Measurements from ENCODE around the gene CEP112. TPM values are rescaled to one million over a fixed set of nuclear protein-coding genes. Genes with fewer than 3 reads are reported as not detected.

CEP112 gene
- total RNA-seq, 1 experiment from 2014 or later: 9.5 TPM

GRCh38 chr17:66126231-66126630 is 65.7 kb downstream of the CEP112 start:
- Histone ChIP-seq H3K36me3 (ENCODE audit: control insufficient read depth, insufficient read depth, low read length) (no peaks in the 10 kb centered on the region), H3K9me3 (ENCODE audit: control insufficient read depth, insufficient read depth, low read depth, low read length) (no peaks in the 10 kb centered on the region), H3K4me3 (ENCODE audit: low read depth in 2 of 2, low read length in 2 of 2) (no peak overlapping the region), H3K4me1 (ENCODE audit: control insufficient read depth, insufficient read depth, low read length) (no peaks in the 10 kb centered on the region), H3K27ac (ENCODE audit: low read length) (no peak overlapping the region), H3K27me3 (ENCODE audit: control insufficient read depth, insufficient read depth, low read length) (no peaks in the 10 kb centered on the region)
- ATAC-seq (no peak), DNase-seq (ENCODE audit: low read depth, low spot score) (no peak)
- ChIA-PET CTCF (no interaction called here), POLR2A (no interaction called here)
- BruUV-seq (replicated peaks): no TSS peak
- intact Hi-C loops (cut with micrococcal nuclease; ENCODE audit: unreplicated experiment) (no loop called here), in situ Hi-C loops (cut with HindIII; ENCODE audit: low pct_unique_long_range_greater_than_20kb, low sequenced_read_pairs) (no loop called here)
- TF ChIP-seq POLR2AphosphoS5 (IDR thresholded peaks at IDR 0.05; ENCODE audit: low read depth, low read length): no peak

GRCh38 chr17:66123163-66123562 is 68.8 kb downstream of the CEP112 start:
- DNase-seq (ENCODE audit: low read depth, low spot score) (no peak), ATAC-seq (no peak)
- no peaks in the 10 kb centered on the region for H3K27me3 ChIP-seq (ENCODE audit: control insufficient read depth, insufficient read depth, low read length)
- in situ Hi-C loops (cut with HindIII; ENCODE audit: low pct_unique_long_range_greater_than_20kb, low sequenced_read_pairs): no loop called here
- no peaks in the 10 kb centered on the region for H3K4me1 ChIP-seq (ENCODE audit: control insufficient read depth, insufficient read depth, low read length)
- CTCF ChIA-PET: interaction anchor here (0.7 kb wide), 1 partner anchor 264 kb away, joined by 3 read pairs; no protein-coding TSS in a partner anchor
- no peaks in the 10 kb centered on the region for H3K36me3 ChIP-seq (ENCODE audit: control insufficient read depth, insufficient read depth, low read length)
- no peak overlapping the region for H3K4me3 ChIP-seq (ENCODE audit: low read depth in 2 of 2, low read length in 2 of 2)
- BruUV-seq (replicated peaks): no TSS peak
- intact Hi-C loops (cut with micrococcal nuclease; ENCODE audit: unreplicated experiment): no loop called here
- no peaks in the 10 kb centered on the region for H3K9me3 ChIP-seq (ENCODE audit: control insufficient read depth, insufficient read depth, low read depth, low read length)
- POLR2A ChIA-PET: no interaction called here
- TF ChIP-seq SIN3A (IDR thresholded peaks at IDR 0.05; ENCODE audit: borderline replicate concordance, insufficient read depth, low read depth, low read length) (no peak), POLR2AphosphoS5 (IDR thresholded peaks at IDR 0.05; ENCODE audit: low read depth, low read length) (no peak), REST (IDR thresholded peaks at IDR 0.05; ENCODE audit: insufficient read depth in 1 of 2, low read depth in 2 of 2, low read length in 1 of 2) (no peak)
- no peak overlapping the region for H3K27ac ChIP-seq (ENCODE audit: low read length)

GRCh38 chr17:66115246-66115645 is 76.7 kb downstream of the CEP112 start:
- ATAC-seq (no peak), DNase-seq (ENCODE audit: low read depth, low spot score) (no peak)
- Histone ChIP-seq H3K27me3 (ENCODE audit: control insufficient read depth, insufficient read depth, low read length) (no peaks in the 10 kb centered on the region), H3K9me3 (ENCODE audit: control insufficient read depth, insufficient read depth, low read depth, low read length) (no peaks in the 10 kb centered on the region), H3K36me3 (ENCODE audit: control insufficient read depth, insufficient read depth, low read length) (no peaks in the 10 kb centered on the region), H3K4me3 (ENCODE audit: low read depth in 2 of 2, low read length in 2 of 2) (no peak overlapping the region), H3K4me1 (ENCODE audit: control insufficient read depth, insufficient read depth, low read length) (no peaks in the 10 kb centered on the region), H3K27ac (ENCODE audit: low read length) (no peak overlapping the region)
- in situ Hi-C loops (cut with HindIII; ENCODE audit: low pct_unique_long_range_greater_than_20kb, low sequenced_read_pairs) (no loop called here), intact Hi-C loops (cut with micrococcal nuclease; ENCODE audit: unreplicated experiment) (no loop called here)
- ChIA-PET CTCF (no interaction called here), POLR2A (no interaction called here)
- no TSS peak for BruUV-seq (replicated peaks)
- no peak for TF ChIP-seq TCF7L2 (IDR thresholded peaks at IDR 0.05; ENCODE audit: low read depth, low read length)
- no peak for TF ChIP-seq POLR2AphosphoS5 (IDR thresholded peaks at IDR 0.05; ENCODE audit: low read depth, low read length)
- TF ChIP-seq CTCF (IDR thresholded peaks at IDR 0.05): no peak
- no peak for TF ChIP-seq SIN3A (IDR thresholded peaks at IDR 0.05; ENCODE audit: borderline replicate concordance, insufficient read depth, low read depth, low read length)
- TF ChIP-seq REST (IDR thresholded peaks at IDR 0.05; ENCODE audit: insufficient read depth in 1 of 2, low read depth in 2 of 2, low read length in 1 of 2): no peak
